ENCODE data around the gene BRAF. TPM values are rescaled to one million over a fixed set of nuclear protein-coding genes. Genes with fewer than 3 reads are reported as not detected.
A peak's percentile ranks its signal among the peaks of the same experiment; 100 is the strongest.

Gene BRAF
- total and polyA plus RNA-seq, 2 donors (not counting 3 experiments of a cell fraction or from before 2014, with no cell fraction given), result 6.6 to 26.2 TPM

DNA sequence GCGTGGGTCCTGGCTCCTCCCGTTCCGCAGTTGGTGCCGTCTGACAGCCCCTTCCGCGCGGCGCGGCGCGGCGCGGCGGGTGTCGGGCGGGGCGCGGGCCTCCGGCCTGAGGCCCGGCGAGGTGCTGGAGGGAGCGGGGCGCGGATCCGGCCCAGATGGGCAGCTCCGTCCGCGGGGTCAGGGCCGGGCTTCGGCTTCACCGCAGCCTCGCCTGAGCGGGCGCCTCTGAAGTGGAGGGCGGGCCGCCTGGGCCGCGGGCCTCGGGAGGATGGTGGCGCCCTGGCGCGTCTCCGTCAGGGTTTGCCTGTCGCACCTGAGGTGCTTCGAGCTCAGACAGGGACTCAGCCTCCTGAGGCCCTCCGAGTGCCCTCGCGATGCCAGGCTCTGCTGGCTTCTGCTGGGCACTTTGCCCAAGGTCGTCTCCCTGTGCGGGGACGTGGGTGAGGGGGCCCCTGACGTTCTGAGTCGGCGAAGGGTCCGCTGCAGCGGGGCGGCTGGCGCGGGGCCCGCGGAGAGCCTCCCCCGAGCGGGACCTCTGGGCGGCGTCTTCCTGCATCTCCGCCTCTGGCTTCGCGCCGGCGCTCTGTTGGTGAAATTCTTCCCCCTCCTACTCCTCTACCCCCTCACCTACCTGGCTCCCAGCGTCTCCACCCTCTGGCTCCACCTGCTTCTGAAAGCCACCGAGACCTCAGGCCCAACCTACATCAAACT, 251.5 kb downstream of the BRAF start:
- POLR2A ChIA-PET, result no interaction called here

More for the DNA sequence above, 251.5 kb downstream of the BRAF start:
- CTCF ChIA-PET, result interaction anchor here (1.0 to 3.7 kb wide), 4 partner anchors 20 to 339 kb away, joined by 3 to 19 read pairs (median 11); no protein-coding TSS in a partner anchor
- Histone ChIP-seq H3K27me3 (ENCODE audit: control insufficient read depth in 2 of 2, insufficient read depth in 2 of 2, low read length in 2 of 2) (peaks cover 0 to 3% of the 10 kb centered on the region in 2 experiments), H3K9me3 (replicated peaks; ENCODE audit: control insufficient read depth, insufficient read depth, low read length) (no peaks in the 10 kb centered on the region), H4K20me1 (replicated peaks; ENCODE audit: control insufficient read depth, extremely low read depth, insufficient read depth, low read length) (no peaks in the 10 kb centered on the region), H3K4me2 (ENCODE audit: insufficient read depth, low read length) (peak overlapping the region; percentile 16), H3K36me3 (ENCODE audit: control insufficient read depth in 2 of 2, extremely low read depth in 1 of 2, insufficient read depth in 2 of 2, low read length in 2 of 2) (no peaks in the 10 kb centered on the region), H3K27ac (ENCODE audit: insufficient read depth, low read depth, low read length) (no peak overlapping the region), H2AFZ (ENCODE audit: low read depth, low read length) (peak overlapping the region; percentile 70), H3K9me1 (replicated peaks; ENCODE audit: control insufficient read depth, extremely low read depth, insufficient read depth, low read length) (no peaks in the 10 kb centered on the region), H3K4me3 (replicated peaks in 1 of 3; ENCODE audit: insufficient read depth in 1 of 3, low read depth in 1 of 3, low read length in 3 of 3) (peak overlapping the region; percentile 22 to 76 (median 45)), H3K4me1 (ENCODE audit: control insufficient read depth, extremely low read depth, insufficient read depth, low read length) (peaks cover 8% of the 10 kb centered on the region), H3K79me2 (ENCODE audit: control insufficient read depth, insufficient read depth, low read length) (no peaks in the 10 kb centered on the region), H3K9ac (replicated peaks; ENCODE audit: extremely low read depth, insufficient read depth, low read length) (peak overlapping the region; percentile 5)
- TF ChIP-seq MYC (IDR thresholded peaks at IDR 0.05; ENCODE audit: low read depth, low read length) (no peak), GATA2 (IDR thresholded peaks at IDR 0.05; ENCODE audit: insufficient read depth, insufficient read length, low read depth, low read length) (no peak), FOS (IDR thresholded peaks at IDR 0.05; ENCODE audit: borderline replicate concordance, insufficient read depth, low read length) (no peak), MAX (IDR thresholded peaks at IDR 0.05; ENCODE audit: insufficient read depth, insufficient read length) (no peak), EZH2 (IDR thresholded peaks at IDR 0.05; ENCODE audit: borderline replicate concordance, low read depth, low read length, severe bottlenecking) (no peak), POLR2A (IDR thresholded peaks at IDR 0.05; ENCODE audit: low read depth, low read length) (no peak), POLR2AphosphoS5 (IDR thresholded peaks at IDR 0.05; ENCODE audit: insufficient read depth, low read depth, low read length) (no peak), JUN (IDR thresholded peaks at IDR 0.05; ENCODE audit: borderline replicate concordance, insufficient read depth, insufficient read length, low read depth) (no peak)
- TF ChIP-seq, protein P1, sequence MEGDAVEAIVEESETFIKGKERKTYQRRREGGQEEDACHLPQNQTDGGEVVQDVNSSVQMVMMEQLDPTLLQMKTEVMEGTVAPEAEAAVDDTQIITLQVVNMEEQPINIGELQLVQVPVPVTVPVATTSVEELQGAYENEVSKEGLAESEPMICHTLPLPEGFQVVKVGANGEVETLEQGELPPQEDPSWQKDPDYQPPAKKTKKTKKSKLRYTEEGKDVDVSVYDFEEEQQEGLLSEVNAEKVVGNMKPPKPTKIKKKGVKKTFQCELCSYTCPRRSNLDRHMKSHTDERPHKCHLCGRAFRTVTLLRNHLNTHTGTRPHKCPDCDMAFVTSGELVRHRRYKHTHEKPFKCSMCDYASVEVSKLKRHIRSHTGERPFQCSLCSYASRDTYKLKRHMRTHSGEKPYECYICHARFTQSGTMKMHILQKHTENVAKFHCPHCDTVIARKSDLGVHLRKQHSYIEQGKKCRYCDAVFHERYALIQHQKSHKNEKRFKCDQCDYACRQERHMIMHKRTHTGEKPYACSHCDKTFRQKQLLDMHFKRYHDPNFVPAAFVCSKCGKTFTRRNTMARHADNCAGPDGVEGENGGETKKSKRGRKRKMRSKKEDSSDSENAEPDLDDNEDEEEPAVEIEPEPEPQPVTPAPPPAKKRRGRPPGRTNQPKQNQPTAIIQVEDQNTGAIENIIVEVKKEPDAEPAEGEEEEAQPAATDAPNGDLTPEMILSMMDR (IDR thresholded peaks at IDR 0.05; ENCODE audit: extremely low read depth in 1 of 2, insufficient read depth in 1 of 2, low read depth in 1 of 2, low read length in 2 of 2), result no peak
- intact Hi-C loops (cut with micrococcal nuclease) (loop anchor here (5.0 to 10.0 kb wide), 2 partner anchors 859 to 982 kb away; no protein-coding TSS in a partner anchor), dilution Hi-C loops (cut with MboI; ENCODE audit: extremely low pct_ligation_motif_present, low sequenced_read_pairs) (no loop called here)
- TSS peak; percentile 30 for BruUV-seq (replicated peaks)
- peak; percentile 28 for DNase-seq (ENCODE audit: low read depth, low spot score)
- no peak for FAIRE-seq

Measured in endothelial cell of umbilical vein (primary cell).